Measurements from ENCODE around the gene ALG14.
"Not testable (repeated sequence)": the region's sequence is repeated elsewhere in the genome, so short reads cannot be mapped to it uniquely, and the experiment has no call there.

The ALG14 gene

DNA sequence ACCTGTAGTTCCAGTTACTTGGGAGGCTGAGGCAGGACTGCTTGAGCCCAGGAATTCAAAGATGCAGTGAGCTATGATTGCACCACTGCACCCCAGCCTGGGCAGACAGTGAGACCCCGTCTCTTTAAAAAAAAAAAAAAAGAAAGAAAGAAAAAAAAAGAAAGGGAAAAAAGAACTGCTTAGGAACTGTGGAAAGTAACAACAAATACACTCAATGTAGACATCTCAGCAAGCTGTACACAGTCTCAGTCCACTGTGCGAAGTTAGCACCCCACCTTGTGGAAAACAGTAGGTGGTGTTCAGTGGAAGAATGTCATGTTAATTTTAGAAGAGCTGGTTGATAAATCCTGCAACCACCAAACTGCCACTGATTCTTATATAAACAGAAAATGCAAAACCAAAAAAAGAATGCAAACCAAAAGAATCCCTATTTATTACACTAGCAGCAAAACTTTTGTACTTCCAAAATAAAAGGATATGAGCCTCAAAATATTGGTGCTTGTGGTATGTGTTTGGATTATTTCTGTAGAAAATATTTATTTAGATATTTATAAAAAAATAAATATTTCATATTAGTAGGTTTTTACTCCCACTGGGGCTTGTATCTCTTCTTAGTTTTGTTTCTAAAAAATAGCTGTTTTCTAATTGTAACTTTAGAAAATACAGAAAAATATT is 31.1 kb downstream of the ALG14 start:
- DNase-seq: no peak

DNA sequence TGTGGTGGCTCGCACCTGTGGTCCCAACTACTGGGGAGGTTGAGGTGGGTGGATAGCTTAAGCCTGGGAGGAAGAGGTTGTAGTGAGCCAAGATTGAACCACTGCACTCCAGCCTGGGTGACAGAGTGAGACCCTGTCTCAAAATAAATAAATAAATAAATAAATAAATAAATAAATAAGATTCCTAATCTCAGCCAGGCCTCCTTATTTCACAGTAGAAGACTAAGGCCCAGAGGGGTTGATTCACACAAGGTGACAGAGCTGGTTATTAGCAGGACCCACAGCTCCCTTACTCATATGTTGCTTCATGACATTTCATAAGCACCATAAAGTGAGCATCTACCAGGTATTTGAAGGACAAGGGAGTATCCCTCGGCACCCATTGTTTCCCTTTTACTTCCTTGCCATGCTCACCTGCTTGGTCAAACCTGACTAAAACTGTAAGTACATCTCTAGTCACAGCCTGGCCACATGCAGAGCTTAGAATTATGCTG is 32.7 kb downstream of the ALG14 start:
- DNase-seq: no peak

DNA sequence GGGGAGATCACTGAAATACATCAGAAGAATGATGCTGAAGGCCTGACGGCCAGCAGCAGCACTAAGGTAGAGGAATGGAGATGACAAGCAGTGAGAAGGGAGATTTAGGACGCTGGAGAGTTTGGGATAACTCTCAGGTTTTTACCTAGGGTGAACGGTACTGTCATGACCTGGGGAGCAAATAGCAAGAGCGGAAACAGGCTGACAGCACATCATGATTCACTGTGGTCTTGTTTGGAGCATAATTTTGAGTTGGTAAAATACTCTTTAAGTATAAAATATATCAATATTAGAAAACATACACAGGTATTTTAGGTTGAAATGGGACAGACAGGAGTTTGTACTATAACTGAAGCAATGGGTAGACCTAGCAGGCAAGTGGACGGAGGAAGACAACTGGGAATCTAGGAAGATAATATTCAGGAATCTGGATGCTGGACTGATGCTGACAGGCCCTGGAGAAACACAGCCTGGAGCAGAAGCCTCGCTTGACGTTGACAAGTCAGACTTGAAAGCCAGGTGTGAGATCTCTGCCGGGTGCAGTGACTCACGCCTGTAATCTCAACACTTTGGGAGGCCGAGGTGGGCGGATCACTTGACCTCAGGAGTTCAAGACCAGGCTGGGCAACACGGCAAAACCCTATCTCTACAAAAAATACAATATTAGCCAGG is 33.3 kb downstream of the ALG14 start:
- DNase-seq: no peak

DNA sequence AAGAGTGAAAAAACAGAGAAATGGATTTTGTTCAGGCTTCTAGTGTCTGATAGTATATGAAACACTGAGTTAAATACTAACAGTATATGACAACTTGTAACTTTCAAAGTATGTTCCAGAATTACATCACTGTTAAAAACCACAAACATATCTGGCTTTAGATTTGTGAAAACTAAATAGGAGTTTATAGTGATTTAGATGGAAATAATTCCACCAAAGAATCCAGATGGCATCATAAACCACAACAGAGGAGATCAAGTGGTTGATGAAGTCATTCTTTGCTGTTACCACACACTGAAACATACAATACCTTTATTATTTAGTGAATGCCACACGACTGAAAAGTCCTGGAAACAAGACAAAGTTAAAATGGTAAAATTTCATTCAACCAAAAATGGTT is 37.2 kb downstream of the ALG14 start:
- DNase-seq: no peak

DNA sequence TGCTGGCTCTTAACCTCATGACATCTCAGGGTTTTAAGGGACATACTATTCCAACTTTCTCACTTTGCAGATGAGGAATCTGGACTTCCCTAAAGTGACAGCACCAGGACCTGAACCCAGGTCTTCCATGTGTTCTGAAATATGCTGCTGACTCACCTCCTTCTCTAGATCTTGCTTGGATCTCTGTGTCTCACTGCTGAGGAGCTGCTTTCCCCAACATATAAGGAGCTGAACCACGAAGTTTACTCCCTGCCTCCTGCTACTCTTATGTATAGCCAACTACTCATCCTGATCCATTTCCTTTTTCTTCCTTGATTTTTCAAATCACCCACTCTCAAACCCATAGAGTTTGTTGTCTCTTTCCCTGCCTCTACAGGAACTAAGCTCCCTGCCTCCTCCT is 38.2 kb downstream of the ALG14 start:
- no peak for DNase-seq

DNA sequence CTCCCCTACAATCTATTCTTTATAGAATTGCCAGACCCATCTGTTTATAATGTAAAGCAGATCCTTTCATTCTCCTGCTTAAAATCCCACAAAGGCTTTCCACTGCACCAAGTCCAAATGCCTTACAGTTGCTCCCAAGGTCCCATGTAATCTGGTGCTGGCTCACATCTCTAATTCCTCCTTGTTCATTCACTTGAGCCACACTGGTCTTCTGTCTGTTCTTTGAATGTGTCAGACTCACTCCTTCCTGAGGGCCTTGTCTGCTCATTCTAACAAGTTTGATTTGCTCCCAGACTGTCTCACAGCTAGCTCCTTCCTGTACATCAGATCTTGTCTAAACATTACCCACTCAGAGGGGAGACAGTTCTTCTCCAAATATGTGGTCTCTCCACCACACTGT is 38.9 kb downstream of the ALG14 start:
- DNase-seq: no peak

DNA sequence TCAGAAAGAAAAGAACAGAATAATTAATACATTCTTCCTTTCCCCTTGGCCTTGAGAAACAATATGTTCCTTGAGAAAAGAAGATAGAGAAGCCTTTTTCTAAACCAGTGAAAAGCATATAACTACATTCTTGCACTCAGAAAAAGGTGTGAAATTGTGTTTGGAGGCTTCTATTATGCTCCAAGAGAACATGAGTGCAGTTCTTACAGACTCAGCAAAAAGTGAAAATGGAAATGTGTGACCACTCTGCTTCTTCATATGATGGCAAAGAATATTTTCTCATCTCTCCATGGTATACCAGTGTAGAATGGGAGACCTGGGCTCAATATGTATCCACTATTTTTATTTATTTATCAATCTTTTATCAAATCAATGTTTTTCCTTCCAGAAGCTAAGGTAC is 43.2 kb downstream of the ALG14 start:
- no peak for DNase-seq

DNA sequence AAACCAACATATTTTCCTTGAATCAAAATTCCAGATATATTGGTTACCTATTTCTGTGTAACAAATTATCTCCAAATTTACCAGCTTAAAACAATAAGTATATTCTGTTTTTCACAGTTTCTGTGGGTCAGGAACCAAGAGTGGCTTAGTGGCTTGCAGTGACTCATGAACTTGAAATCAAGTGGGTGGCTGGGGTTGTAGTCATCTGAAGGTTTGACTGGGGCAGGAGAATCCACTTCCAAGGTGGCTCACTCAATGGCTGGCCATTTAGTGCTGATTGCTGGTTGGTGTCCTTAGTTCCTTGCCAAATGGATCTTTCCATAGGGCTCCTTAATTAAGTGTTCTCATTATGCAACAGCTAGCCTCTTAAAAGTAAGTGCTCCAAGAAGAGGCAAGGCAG is 43.8 kb downstream of the ALG14 start:
- no peak for DNase-seq

DNA sequence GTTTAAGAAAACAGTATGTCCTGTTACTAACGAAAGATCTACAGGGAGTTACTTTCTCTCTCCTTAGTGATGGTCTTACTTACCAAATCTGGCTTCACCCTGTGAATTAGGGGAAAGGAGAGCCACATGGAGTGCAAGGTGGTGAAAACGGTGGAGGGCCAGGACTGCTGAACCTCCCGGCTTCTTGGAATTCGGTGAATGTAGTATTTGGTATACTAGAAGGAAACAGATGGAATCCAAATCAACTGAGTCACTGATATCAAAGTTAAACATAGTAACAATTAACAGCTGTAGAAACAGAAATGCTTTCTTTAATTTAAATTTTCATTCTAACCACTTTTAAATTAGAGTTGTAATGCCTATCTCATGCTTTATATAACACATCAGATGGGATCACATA is 45.7 kb downstream of the ALG14 start:
- no peak for DNase-seq

DNA sequence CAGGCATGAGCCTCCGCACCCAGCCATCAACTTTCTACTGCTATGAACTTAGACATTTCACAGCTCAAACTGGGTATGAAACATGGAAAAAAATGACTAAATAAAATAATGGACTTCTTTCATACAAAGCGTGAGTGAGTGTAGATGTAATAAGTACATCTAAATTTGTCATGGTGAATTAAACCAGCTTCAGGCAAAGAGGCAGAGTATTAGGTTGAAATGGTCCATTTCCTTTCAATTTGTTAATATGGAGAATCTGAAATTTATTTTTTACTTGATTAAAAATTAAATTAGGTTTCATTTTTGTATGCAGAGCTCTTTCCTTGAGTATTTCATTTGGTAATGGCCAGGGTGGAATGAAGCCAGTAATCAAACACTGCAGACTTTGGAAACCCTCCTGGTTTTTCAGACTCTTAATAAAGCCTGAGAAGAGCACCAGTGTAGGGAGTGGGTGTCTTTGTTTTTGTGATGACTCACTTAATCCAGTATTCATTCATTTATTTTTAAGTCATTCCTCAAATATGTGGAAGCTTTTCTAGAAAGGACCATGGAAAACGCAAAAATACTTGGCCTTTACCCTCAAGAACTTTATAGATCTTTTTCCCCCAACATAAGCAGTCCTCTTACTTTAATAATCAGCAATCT is 49.2 kb downstream of the ALG14 start:
- DNase-seq: no peak

DNA sequence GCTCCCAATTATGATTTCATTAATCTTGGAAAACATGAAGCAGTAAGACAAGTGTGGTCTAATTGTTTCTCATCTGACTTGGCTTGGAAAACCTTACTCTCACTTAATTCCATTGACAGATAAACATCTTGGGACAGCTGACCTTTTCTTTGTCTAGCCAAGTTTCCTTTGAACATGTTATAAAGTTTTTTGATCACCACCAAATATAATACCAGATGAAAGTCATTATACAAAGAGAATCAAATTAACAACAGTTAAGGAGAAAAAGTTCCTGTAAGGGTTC is 50.2 kb downstream of the ALG14 start:
- DNase-seq: no peak

DNA sequence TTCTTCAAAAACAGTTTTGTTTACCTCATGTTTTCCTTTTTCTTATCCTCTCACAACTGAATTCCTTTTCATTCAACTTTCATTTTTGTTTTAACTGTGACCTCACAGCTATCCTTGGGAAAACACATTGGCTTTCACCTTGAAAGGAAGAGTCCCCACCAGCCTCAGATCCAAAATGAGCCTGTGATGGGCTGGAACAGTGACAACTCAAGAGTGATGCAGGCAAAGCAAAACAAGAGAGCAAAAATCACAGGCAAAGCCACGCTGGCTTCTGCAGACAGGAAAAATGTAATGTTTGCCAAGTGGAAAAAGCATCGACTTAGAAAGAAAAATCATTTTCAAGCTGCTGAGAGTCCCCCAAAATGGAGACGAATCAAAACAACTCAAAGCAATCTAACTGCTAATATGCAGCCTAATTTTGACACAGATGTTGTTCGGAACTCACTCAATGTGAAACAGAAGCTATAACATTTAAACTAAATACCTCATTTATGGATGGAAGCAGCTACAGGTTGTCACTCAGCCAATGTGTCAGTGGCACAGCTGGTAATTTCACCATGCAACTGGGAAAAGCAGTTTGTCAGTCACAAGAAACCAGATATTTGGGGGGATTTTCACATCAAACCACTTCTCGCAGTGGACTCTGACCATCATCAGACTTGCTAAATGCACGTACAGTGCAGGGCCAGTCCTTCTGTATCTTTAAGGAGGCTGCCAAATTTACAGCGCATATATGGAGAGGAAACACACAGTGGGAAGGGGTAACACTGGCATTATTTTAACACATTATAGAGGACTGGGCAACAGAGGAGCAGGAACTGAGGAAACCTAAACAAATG is 50.7 kb downstream of the ALG14 start:
- no peak for DNase-seq

DNA sequence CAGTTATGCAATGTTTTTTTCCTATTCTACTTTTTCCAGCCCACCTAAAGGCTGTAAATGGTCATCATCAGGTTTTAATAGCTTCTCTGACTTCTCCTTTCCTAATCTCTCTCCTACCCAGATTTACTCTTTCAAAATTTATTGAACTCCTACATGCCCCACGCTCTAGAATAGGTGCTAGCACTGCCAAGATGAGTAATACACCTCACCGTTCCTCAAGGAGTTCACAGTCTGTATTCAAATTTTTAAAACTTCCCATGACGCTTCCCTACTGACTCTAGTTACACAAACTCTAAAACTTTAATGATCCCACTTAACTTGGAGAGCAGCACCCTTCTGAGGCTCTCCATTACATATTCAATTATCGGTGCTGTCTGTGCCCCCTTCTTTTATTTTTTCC is 51.6 kb downstream of the ALG14 start:
- no peak for DNase-seq

DNA sequence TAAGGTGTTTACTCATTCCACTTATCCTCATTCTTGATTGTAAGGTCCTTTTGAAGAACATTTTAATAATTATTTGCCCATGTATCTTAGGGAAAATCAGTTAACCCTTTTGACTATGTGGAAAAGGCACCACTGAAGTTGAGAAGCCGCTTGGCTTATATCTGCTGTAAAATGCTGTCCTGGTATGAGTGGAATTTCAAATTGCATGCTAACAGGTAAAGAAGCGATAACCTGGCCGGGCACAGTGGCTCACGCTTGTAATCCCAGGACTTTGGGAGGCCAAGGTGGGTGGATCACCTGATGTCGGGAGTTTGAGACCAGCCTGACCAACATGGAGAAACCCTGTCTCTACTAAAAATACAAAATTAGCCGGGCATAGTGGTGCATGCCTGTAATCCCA is 53.3 kb downstream of the ALG14 start:
- DNase-seq: not testable (repeated sequence)

DNA sequence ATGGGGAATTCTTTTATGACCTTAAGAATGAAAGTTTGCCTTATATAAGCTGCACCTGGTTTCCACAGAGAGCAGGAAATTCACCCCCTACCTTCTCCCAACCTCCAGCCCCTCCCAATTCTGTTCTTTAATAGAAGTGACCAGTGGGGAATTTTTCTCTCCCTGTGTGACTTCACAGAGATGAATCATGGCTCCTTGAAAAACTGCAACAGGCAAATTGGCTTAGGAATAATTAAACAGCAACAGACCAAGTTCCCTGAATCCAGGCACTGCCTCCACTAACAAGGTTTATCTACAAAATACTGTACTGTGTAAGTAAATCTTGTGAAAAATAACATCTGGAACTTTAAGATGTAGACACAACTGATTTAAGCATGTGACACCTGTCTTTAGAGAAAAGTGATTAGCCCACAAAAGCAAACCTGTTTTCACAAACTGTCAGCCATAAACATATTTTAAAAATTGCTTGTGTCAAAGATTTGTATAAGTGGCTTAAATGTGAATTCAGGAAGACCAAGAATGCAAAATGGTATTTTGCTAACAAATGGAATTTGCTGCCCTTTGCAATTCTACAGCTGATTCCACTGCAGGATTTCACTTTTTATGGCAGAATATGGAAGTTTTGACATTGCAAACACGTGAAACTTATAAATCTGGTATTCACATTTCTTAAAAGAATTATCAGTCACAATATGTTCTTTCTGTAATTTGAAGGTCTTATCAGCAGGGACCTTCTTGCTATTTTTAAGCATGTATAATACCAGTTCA is 54.0 kb downstream of the ALG14 start:
- no peak for DNase-seq

DNA sequence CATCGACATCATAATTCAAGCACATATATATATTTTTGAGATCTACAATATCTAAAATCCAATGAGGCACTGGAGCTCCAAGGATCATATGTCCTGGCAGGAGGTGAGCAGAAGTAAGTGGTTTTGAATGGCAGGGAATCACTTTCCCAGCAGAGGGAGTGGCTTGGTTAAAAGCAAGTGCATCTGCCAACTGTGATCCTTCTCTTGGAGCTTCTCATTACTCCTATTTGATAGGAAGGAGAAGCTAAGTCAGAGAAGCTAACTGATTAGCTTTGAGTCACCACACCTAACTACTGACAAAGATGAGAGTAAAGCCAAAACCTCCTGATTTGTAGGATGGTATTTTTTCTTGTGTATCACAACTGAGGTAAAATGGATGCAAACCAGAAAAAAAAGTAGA is 55.0 kb downstream of the ALG14 start:
- DNase-seq: no peak

DNA sequence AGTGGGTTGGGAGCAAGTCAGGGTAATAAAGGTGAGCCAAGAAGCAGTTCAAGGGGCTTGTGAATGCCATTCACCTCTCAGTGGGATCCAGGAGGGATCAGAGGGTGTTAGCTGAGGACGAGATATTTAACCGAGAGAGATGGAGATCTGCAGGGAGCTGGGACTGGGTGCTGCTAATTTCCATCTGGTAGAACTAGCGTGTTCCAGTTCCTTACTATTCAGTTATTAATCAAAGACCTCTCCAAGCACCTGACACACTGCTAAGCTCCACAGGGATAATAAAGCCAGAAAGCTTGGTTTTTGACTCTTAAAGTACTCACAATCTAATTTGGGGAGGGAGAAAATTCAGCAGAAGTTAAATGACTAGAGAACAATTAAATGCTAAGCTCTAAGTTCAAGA is 57.7 kb downstream of the ALG14 start:
- no peak for DNase-seq

DNA sequence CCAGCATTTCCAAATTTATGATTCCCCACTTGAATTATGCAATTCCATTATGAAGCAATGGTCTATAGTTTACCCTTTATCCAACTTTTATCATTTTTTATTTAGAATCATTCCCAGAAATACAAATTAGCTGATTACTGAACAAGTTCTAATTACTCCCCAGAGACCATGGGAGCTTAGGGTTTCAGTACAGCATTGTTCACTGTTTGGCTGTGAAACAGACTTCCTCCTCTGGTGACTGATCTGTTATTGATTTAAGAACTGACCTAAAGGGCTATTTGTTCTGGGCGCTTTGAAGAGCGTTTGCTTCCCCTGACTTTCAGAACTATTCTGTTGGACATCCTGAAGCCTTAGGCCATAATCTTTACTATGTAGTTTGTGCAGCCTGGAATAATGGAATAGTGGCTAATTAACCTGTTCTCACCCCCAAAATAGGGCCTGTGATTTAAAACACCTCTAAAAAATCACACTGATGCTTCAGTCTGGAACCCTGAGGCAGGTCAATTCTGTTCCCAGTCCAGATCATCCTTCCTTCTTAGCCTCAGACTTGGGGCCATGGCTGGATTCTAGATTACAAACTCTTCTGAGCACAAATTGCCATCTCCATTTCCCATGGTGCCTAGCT is 58.7 kb downstream of the ALG14 start:
- no peak for DNase-seq

DNA sequence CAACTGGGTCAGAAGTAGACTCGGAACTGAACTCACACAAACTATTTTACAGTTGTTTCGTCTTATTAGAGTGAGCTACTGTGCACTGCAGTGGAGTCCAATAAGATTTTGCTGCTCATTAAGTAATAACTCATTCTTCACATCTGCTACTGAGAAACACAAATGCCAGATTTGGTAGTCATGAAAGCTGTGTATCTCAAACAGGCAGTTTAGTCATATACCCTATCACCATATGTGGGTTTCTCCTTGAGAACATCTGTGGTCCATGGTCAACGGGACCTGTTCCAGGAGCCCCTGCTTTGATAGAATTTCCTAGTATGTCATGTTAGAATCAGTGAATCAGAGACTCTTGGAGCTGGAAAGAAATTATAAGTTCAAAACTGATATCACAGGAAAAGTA is 60.4 kb downstream of the ALG14 start:
- no peak for DNase-seq

DNA sequence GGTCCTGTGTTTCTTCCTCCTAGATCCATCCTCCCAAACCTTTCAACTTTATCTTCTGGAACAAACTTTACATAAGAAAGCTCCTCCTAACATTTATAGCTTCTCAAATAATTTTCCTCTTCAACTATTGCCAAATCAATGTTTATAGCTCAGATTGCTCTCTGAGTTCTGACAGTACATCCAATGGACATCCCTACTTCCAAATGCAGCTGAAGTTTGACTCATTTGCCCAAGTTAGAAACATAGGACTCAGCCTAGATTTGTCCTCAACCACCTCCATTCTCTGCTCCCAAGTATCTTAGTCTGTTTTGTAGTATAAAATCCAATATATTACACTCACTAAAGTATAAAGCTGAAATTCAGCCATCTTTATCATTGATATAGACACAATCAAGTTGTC is 62.6 kb downstream of the ALG14 start:
- no peak for DNase-seq

DNA sequence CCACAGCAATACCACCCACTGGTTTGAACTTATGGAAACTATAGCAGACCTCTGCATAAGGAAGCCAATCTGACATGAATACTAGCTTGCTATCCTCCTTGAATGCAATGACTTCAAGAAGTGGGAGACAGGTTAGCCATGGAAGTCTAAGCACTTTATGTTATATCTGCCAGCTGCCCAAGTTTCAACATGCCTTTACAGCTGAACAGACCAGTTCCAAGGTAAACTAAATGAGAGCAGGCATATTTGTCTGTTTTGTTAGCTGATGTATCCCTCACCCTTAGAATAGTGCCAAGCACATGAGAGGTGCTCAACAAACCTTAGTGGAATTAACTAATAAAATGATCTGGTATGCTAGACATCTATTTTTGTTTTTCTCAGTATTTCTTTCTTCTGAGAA is 65.1 kb downstream of the ALG14 start:
- DNase-seq: no peak

DNA sequence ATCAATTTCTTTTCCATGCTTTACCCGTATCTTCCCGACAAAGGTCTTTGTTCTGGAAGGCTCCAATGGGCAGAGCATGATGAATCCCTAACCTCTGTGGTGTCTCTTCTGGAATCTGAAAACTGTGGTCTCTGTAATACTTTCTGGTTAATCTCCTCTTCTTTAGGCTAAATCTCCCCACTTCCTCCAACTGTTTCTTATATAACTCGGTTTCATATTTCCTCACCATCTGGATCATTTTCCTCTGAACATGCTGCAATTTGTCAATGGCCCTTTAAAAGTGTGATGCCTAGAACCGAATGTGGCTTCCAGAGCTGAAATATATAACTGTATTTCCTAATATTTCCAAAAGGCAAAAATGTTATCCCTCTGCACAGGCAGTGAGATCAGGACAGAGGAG is 66.1 kb downstream of the ALG14 start:
- DNase-seq: no peak

Measured in CD4-positive, alpha-beta T cell treated with Interleukin-4 for 1 hour (primary cell).